Panc1 (cell line): ENCODE results near the gene ACOX3. TPM values are rescaled to one million over a fixed set of nuclear protein-coding genes. Genes with fewer than 3 reads are reported as not detected.

Experiments
- ATAC-seq: fragments of 200-7000 bp; cut with Tn5 transposase; 2 replicates; pipeline ENCODE4 v1.9.1; 2020; ENCODE audit warnings: mild to moderate bottlenecking, moderate library complexity
- BruUV-seq: library from RNA; stranded (reverse); fragments of 400-500 nt; replicated peaks from 2 replicates; lab custom pipeline; 2021; lab: Mats Ljungman, UMichigan
- CTCF ChIA-PET: fragments of 300-600 bp; sonication (Branson Sonifier 250); formaldehyde crosslinking; loops from one replicate; lab custom pipeline; 2022; ENCODE audit warnings: antibody characterized with exemption; lab: Charles Lee
- POLR2A ChIA-PET: fragments of 300-600 bp; sonication (Branson Sonifier 250); formaldehyde crosslinking; loops from one replicate; lab custom pipeline; 2022; ENCODE audit warnings: antibody characterized with exemption; lab: Charles Lee
- DNase-seq: peaks from one replicate; pipeline ENCODE4 v3.0.0-alpha.2; 2010; ENCODE audit warnings: low read depth, low spot score
- H3K27ac ChIP-seq: 2 replicates; pipeline ENCODE4 v1.5.1; 2011; ENCODE audit warnings: mild to moderate bottlenecking, low read length, inconsistent platforms
- H3K27me3 ChIP-seq: fragments of 200-500 bp; sonication (Bioruptor generic); 2 replicates; pipeline ENCODE4 v1.6.0; 2014; ENCODE audit warnings: low read length, inconsistent platforms; ENCODE audit not compliant: control insufficient read depth, insufficient read depth
- H3K36me3 ChIP-seq: fragments of 200-500 bp; sonication (Bioruptor generic); 2 replicates; pipeline ENCODE4 v1.5.1; 2014; ENCODE audit warnings: inconsistent platforms, mild to moderate bottlenecking, low read length, moderate library complexity; ENCODE audit not compliant: control insufficient read depth, insufficient read depth
- H3K4me1 ChIP-seq: 2 replicates; pipeline ENCODE4 v1.5.1; 2011; ENCODE audit warnings: inconsistent platforms, mild to moderate bottlenecking, low read length, moderate library complexity; ENCODE audit not compliant: control insufficient read depth, insufficient read depth
- H3K4me3 ChIP-seq, 2 experiments: 2 replicates each; pipeline ENCODE4 v1.5.1; 2011 to 2012; ENCODE audit warnings: low read depth in 2 of 2, low read length in 2 of 2, mild to moderate bottlenecking in 2 of 2, inconsistent platforms in 1 of 2, moderate library complexity in 1 of 2
- H3K9me3 ChIP-seq: fragments of 200-500 bp; sonication (Bioruptor generic); 2 replicates; pipeline ENCODE4 v1.5.1; 2014; ENCODE audit warnings: low read depth, mild to moderate bottlenecking, inconsistent platforms, low read length, moderate library complexity; ENCODE audit not compliant: control insufficient read depth, insufficient read depth
- CTCF ChIP-seq: fragments of 450-650 bp; IDR thresholded peaks from 2 replicates; pipeline ENCODE4 v1.5.1; 2017; ENCODE audit warnings: mild to moderate bottlenecking
- POLR2AphosphoS5 ChIP-seq: IDR thresholded peaks from 2 replicates; pipeline ENCODE4 v1.6.1; 2012; ENCODE audit warnings: mild to moderate bottlenecking, low read depth, low read length, moderate library complexity
- REST ChIP-seq, 2 experiments: IDR thresholded peaks; 2 replicates each; pipeline ENCODE4 v1.6.1; 2011 to 2012; ENCODE audit warnings: low read depth in 2 of 2, control low read depth in 1 of 2, low read length in 1 of 2, mild to moderate bottlenecking in 1 of 2, moderate library complexity in 1 of 2; ENCODE audit not compliant: insufficient read depth in 1 of 2
- SIN3A ChIP-seq: IDR thresholded peaks from 2 replicates; pipeline ENCODE4 v1.6.1; 2012; ENCODE audit warnings: low read depth, mild to moderate bottlenecking, low read length, moderate library complexity, borderline replicate concordance; ENCODE audit not compliant: insufficient read depth
- TCF7L2 ChIP-seq: IDR thresholded peaks from 2 replicates; pipeline ENCODE4 v1.6.1; 2011; ENCODE audit warnings: mild to moderate bottlenecking, low read depth, low read length, inconsistent platforms
- in situ Hi-C: cut with HindIII; loops from 2 replicates; pipeline ENCODE4 v1.10.0; 2016; ENCODE audit warnings: low sequenced_read_pairs, low pct_unique_long_range_greater_than_20kb
- intact Hi-C: fragments of 100-400 bp; cut with micrococcal nuclease; formaldehyde crosslinking; loops from one replicate; pipeline ENCODE4 v1.10.0; 2022; ENCODE audit not compliant: unreplicated experiment
- total RNA-seq: library from RNA; stranded (reverse); gene quantifications from one replicate; pipeline ENCODE4 v1.2.1, GENCODE V29; 2021; ENCODE audit not compliant: unreplicated experiment

ACOX3 gene
- total RNA-seq, 1 experiment from 2014 or later: 15.4 TPM

GRCh38 chr4:8392591-8393190, 47.8 kb downstream of the ACOX3 start:
- no peak for ATAC-seq
- no peaks in the 10 kb centered on the region for H3K9me3 ChIP-seq
- ChIA-PET POLR2A (no interaction called here), CTCF (no interaction called here)
- H3K36me3 ChIP-seq: no peaks in the 10 kb centered on the region
- no peak overlapping the region for H3K27ac ChIP-seq
- H3K4me1 ChIP-seq: no peaks in the 10 kb centered on the region
- in situ Hi-C loops: no loop called here
- no TSS peak for BruUV-seq
- H3K4me3 ChIP-seq: no peak overlapping the region
- DNase-seq: no peak
- intact Hi-C loops: no loop called here
- no peak for TF ChIP-seq CTCF
- no peak for TF ChIP-seq SIN3A
- no peak for TF ChIP-seq REST (IDR thresholded peaks at IDR 0.05; ENCODE audit: insufficient read depth in 1 of 2, low read depth in 2 of 2, low read length in 1 of 2)
- TF ChIP-seq TCF7L2: no peak
- TF ChIP-seq POLR2AphosphoS5: no peak
- no peaks in the 10 kb centered on the region for H3K27me3 ChIP-seq

GRCh38 chr4:8391972-8392371, 48.6 kb downstream of the ACOX3 start:
- Histone ChIP-seq H3K4me1 (no peaks in the 10 kb centered on the region), H3K4me3 (no peak overlapping the region), H3K36me3 (no peaks in the 10 kb centered on the region), H3K9me3 (no peaks in the 10 kb centered on the region), H3K27ac (no peak overlapping the region), H3K27me3 (no peaks in the 10 kb centered on the region)
- DNase-seq (no peak), ATAC-seq (no peak)
- CTCF ChIA-PET: no interaction called here
- POLR2A ChIA-PET: no interaction called here
- BruUV-seq: no TSS peak
- intact Hi-C loops: no loop called here
- no peak for TF ChIP-seq POLR2AphosphoS5
- no peak for TF ChIP-seq CTCF
- no peak for TF ChIP-seq SIN3A
- no peak for TF ChIP-seq REST (IDR thresholded peaks at IDR 0.05; ENCODE audit: insufficient read depth in 1 of 2, low read depth in 2 of 2, low read length in 1 of 2)
- TF ChIP-seq TCF7L2: no peak
- in situ Hi-C loops: no loop called here
